H1 (cell line): ENCODE results near the gene MYH16. TPM values are rescaled to one million over a fixed set of nuclear protein-coding genes. Genes with fewer than 3 reads are reported as not detected.

Experiments used
- CTCF ChIA-PET: fragments of 300-600 bp; sonication (Branson Sonifier 250); formaldehyde crosslinking; loops from one replicate; lab custom pipeline; 2021; ENCODE audit not compliant: partially characterized antibody; lab: Charles Lee
- POLR2A ChIA-PET: fragments of 300-600 bp; sonication (Branson Sonifier 250); formaldehyde crosslinking; loops from one replicate; lab custom pipeline; 2021; ENCODE audit warnings: inconsistent platforms; ENCODE audit not compliant: partially characterized antibody; lab: Charles Lee
- DNase-seq, 2 experiments: peaks; one replicate each; pipeline versions ENCODE4 v3.0.0 to v3.0.0-alpha.2; 2010 to 2022; ENCODE audit warnings: low spot score in 2 of 2, low read depth in 1 of 2, mixed read lengths in 1 of 2
- FAIRE-seq: peaks from 2 replicates; lab custom pipeline; 2011; peaks lifted over from hg19 to GRCh38; lab: Jason Lieb, UNC
- H2AFZ ChIP-seq: 2 replicates; pipeline ENCODE4 v1.8.1; 2012; ENCODE audit warnings: low read length, inconsistent platforms
- H2AK5ac ChIP-seq: 2 replicates; pipeline ENCODE4 v1.6.1; 2013; ENCODE audit warnings: low read depth, low read length
- H2BK120ac ChIP-seq: replicated peaks from 2 replicates; pipeline ENCODE3; 2013; ENCODE audit warnings: low read depth, low read length, inconsistent platforms
- H2BK12ac ChIP-seq: 2 replicates; pipeline ENCODE4 v1.6.1; 2013; ENCODE audit warnings: low read depth, low read length
- H2BK15ac ChIP-seq: 2 replicates; pipeline ENCODE4 v1.6.1; 2013; ENCODE audit warnings: low read length
- H2BK20ac ChIP-seq: 2 replicates; pipeline ENCODE4 v1.6.1; 2013; ENCODE audit warnings: low read length
- H2BK5ac ChIP-seq: 2 replicates; pipeline ENCODE4 v1.6.1; 2013; ENCODE audit warnings: low read depth, low read length
- H3K14ac ChIP-seq: 2 replicates; pipeline ENCODE4 v1.6.1; 2013; ENCODE audit warnings: inconsistent platforms; ENCODE audit not compliant: insufficient read length
- H3K18ac ChIP-seq: 2 replicates; pipeline ENCODE4 v1.6.1; 2013; ENCODE audit warnings: low read length; ENCODE audit errors: extremely low read depth
- H3K23ac ChIP-seq: 2 replicates; pipeline ENCODE4 v1.6.1; 2013; ENCODE audit warnings: inconsistent platforms; ENCODE audit not compliant: insufficient read length
- H3K23me2 ChIP-seq: 2 replicates; pipeline ENCODE4 v1.6.1; 2013; ENCODE audit warnings: low read depth, low read length
- H3K27ac ChIP-seq: 2 replicates; pipeline ENCODE4 v1.6.1; 2011; ENCODE audit warnings: low read depth, low read length, inconsistent platforms
- H3K27me3 ChIP-seq, 4 experiments: replicated peaks in 1 of 4; 1 replicate in 1 of 4; 2 replicates in 3 of 4; pipeline versions ENCODE4 v1.6.1 to v1.8.1; 2011 to 2013; ENCODE audit warnings: low read length in 3 of 4, mild to moderate bottlenecking in 3 of 4, inconsistent platforms in 2 of 4, mixed read lengths in 2 of 4, moderate library complexity in 1 of 4; ENCODE audit not compliant: control insufficient read depth in 3 of 4, insufficient read depth in 3 of 4; ENCODE audit errors: extremely low read depth in 1 of 4
- H3K36me3 ChIP-seq, 4 experiments: 2 replicates each; pipeline versions ENCODE4 v1.6.1 to v1.8.1; 2011 to 2013; ENCODE audit warnings: mild to moderate bottlenecking in 4 of 4, low read length in 3 of 4, moderate library complexity in 2 of 4, control low read depth in 1 of 4, inconsistent platforms in 1 of 4; ENCODE audit not compliant: insufficient read depth in 4 of 4, control insufficient read depth in 2 of 4
- H3K4ac ChIP-seq: replicated peaks from 2 replicates; pipeline ENCODE3; 2013; ENCODE audit warnings: low read length, low read depth, mixed read lengths, inconsistent platforms; ENCODE audit not compliant: insufficient read length
- H3K4me1 ChIP-seq, 4 experiments: replicated peaks in 1 of 4; 1 replicate in 1 of 4; 2 replicates in 3 of 4; pipeline versions ENCODE4 v1.6.1 to v1.8.1; 2011 to 2013; ENCODE audit warnings: low read length in 3 of 4, inconsistent platforms in 2 of 4, mixed read lengths in 1 of 4; ENCODE audit not compliant: insufficient read depth in 4 of 4, control insufficient read depth in 3 of 4
- H3K4me2 ChIP-seq, 2 experiments: 2 replicates each; pipeline versions ENCODE4 v1.6.1 to v1.8.1; 2011 to 2013; ENCODE audit warnings: low read depth in 2 of 2, low read length in 2 of 2, control low read depth in 1 of 2, inconsistent platforms in 1 of 2, mild to moderate bottlenecking in 1 of 2; ENCODE audit not compliant: insufficient read depth in 1 of 2
- H3K4me3 ChIP-seq, 4 experiments: fragments of 200-600, 300-600 bp in 1 of 4; sonication (generic), shearing (Covaris generic), sonication (Bioruptor Twin) in 1 of 4; 2 replicates each; pipeline versions ENCODE4 v1.5.1 to v1.8.1; 2011 to 2016; ENCODE audit warnings: low read length in 4 of 4, low read depth in 3 of 4, control low read depth in 2 of 4, inconsistent platforms in 2 of 4, mild to moderate bottlenecking in 2 of 4, mixed read lengths in 1 of 4, moderate library complexity in 1 of 4; ENCODE audit not compliant: insufficient read depth in 2 of 4; ENCODE audit errors: extremely low read depth in 1 of 4
- H3K56ac ChIP-seq: replicated peaks from 2 replicates; pipeline ENCODE3; 2013; ENCODE audit warnings: low read depth, mild to moderate bottlenecking, mixed read lengths, low read length, inconsistent platforms; ENCODE audit not compliant: insufficient read length
- H3K79me1 ChIP-seq: 2 replicates; pipeline ENCODE4 v1.6.1; 2013; ENCODE audit warnings: low read depth, low read length, control low read depth
- H3K79me2 ChIP-seq, 2 experiments: 2 replicates each; pipeline versions ENCODE4 v1.6.1 to v1.8.1; 2012 to 2013; ENCODE audit warnings: low read length in 2 of 2, mild to moderate bottlenecking in 2 of 2, inconsistent platforms in 1 of 2; ENCODE audit not compliant: insufficient read depth in 2 of 2, control insufficient read depth in 1 of 2
- H3K9ac ChIP-seq, 4 experiments: replicated peaks in 1 of 4; 1 replicate in 1 of 4; 2 replicates in 3 of 4; pipeline versions ENCODE4 v1.6.1 to v1.8.1; 2011 to 2013; ENCODE audit warnings: low read depth in 3 of 4, low read length in 3 of 4, control low read depth in 2 of 4, mild to moderate bottlenecking in 2 of 4, moderate library complexity in 2 of 4, inconsistent platforms in 1 of 4; ENCODE audit errors: extremely low read depth in 1 of 4
- H3K9me3 ChIP-seq, 2 experiments: 2 replicates each; pipeline versions ENCODE4 v1.6.1 to v1.8.1; 2012 to 2013; ENCODE audit warnings: mild to moderate bottlenecking in 2 of 2, moderate library complexity in 2 of 2, control low read depth in 1 of 2, inconsistent platforms in 1 of 2, low read depth in 1 of 2, low read length in 1 of 2, mixed read lengths in 1 of 2; ENCODE audit not compliant: insufficient read depth in 2 of 2
- H4K20me1 ChIP-seq, 2 experiments: replicated peaks in 1 of 2; 2 replicates each; pipeline versions ENCODE3 to v1.8.1; 2011 to 2013; ENCODE audit warnings: inconsistent platforms in 2 of 2, low read length in 2 of 2, mild to moderate bottlenecking in 1 of 2; ENCODE audit not compliant: insufficient read depth in 2 of 2, control insufficient read depth in 1 of 2
- H4K5ac ChIP-seq: 2 replicates; pipeline ENCODE4 v1.6.1; 2013; ENCODE audit warnings: low read length, low read depth, mixed read lengths, inconsistent platforms; ENCODE audit not compliant: insufficient read length
- H4K8ac ChIP-seq: 2 replicates; pipeline ENCODE4 v1.8.0; 2013; ENCODE audit warnings: mild to moderate bottlenecking, moderate library complexity, low read length, inconsistent platforms; ENCODE audit not compliant: insufficient read depth; ENCODE audit errors: extremely low read depth
- H4K91ac ChIP-seq: replicated peaks from 2 replicates; pipeline ENCODE3; 2013; ENCODE audit warnings: low read length, mixed read lengths, inconsistent platforms; ENCODE audit not compliant: insufficient read length
- BACH1 ChIP-seq: IDR thresholded peaks from 2 replicates; pipeline ENCODE4 v1.6.1; 2012; ENCODE audit warnings: low read length, improper control_type of control experiment
- EP300 ChIP-seq, 2 experiments: IDR thresholded peaks; 1 replicate in 1 of 2; 2 replicates in 1 of 2; pipeline ENCODE4 v1.6.1; 2011 to 2012; ENCODE audit warnings: low read depth in 2 of 2, low read length in 2 of 2, mild to moderate bottlenecking in 2 of 2, borderline replicate concordance in 1 of 2, inconsistent platforms in 1 of 2, moderate library complexity in 1 of 2
- GTF2F1 ChIP-seq: IDR thresholded peaks from 2 replicates; pipeline ENCODE4 v1.6.1; 2012; ENCODE audit warnings: low read depth, low read length, improper control_type of control experiment, borderline replicate concordance
- JUND ChIP-seq: IDR thresholded peaks from 2 replicates; pipeline ENCODE4 v1.6.1; 2011; ENCODE audit warnings: mild to moderate bottlenecking, improper control_type of control experiment, low read length
- TBP ChIP-seq: IDR thresholded peaks from 2 replicates; pipeline ENCODE4 v1.6.1; 2011; ENCODE audit warnings: low read depth, low read length, improper control_type of control experiment
- WGBS, 2 experiments: shearing (Covaris generic) in 1 of 2; methylation state at CpG; one replicate each; pipeline versions ENCODE4 v1.1.6 to v1.1.7; 2013 to 2015; ENCODE audit warnings: low lambda C conversion rate in 2 of 2, mixed read lengths in 2 of 2, inconsistent platforms in 1 of 2, low coverage in 1 of 2, missing lambda C conversion rate in 1 of 2; ENCODE audit not compliant: insufficient replicate concordance in 2 of 2, insufficient coverage in 1 of 2, insufficient read length in 1 of 2; ENCODE audit errors: extremely low coverage in 1 of 2, missing lambda C conversion rate in 1 of 2; 5-methylcytosine and 5-hydroxymethylcytosine counted together
- polyA plus RNA-seq, 7 experiments: library from polyadenylated mRNA; depleted of rRNA in 3 of 7; stranded (reverse) in 5 of 7; unstranded in 2 of 7; fragments of >200 nt in 5 of 7; fragments of 200-250 nt in 2 of 7; gene quantifications; 1 replicate in 5 of 7; 2 replicates in 1 of 7; 4 replicates in 1 of 7; pipeline versions ENCODE4 v1.2.1 to v1.2.3, GENCODE V29; 2011 to 2013; ENCODE audit warnings: missing spikeins in 2 of 7, mixed read lengths in 2 of 7
- total RNA-seq: library from RNA; stranded (reverse); fragmentation: NEBNext Ultra II Directional; extraction: Animal tissue kit (Norgen Biotek cat#: 25700); gene quantifications from 2 replicates; pipeline ENCODE4 v1.2.1, GENCODE V29; 2021
- TF ChIP-seq, protein P1 (sequence below): IDR thresholded peaks from 2 replicates; pipeline ENCODE4 v1.6.1; 2012; ENCODE audit warnings: inconsistent platforms

MYH16 gene
- total and polyA plus RNA-seq, 2 of the 8 experiments (the other 6 are each of a cell fraction or from before 2014, with no cell fraction given): not detected

DNA sequence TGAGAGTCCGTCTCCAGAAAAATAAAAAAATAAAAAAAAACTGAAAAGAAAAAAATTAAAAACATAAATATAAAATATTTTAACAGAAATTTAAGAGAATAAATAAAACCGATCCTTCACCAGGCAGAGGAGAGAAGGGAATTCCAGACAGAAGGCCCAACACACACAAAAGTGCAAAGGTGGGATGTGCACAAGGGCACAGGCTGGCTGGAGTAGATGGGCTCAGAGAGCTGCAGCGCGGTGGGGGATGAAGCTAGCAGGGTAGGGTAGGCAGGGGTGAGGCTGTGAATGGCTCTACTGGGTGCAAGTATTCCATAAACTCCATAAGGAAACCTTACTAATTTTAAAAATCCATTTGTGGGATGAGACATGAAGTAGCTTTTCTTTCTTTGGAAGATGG, 37.4 kb downstream of the MYH16 start:
- H3K9ac ChIP-seq: no peak overlapping the region
- no peak overlapping the region for H4K8ac ChIP-seq
- H4K5ac ChIP-seq: no peak overlapping the region
- H2BK20ac ChIP-seq: no peak overlapping the region
- H3K56ac ChIP-seq: no peak overlapping the region
- no peaks in the 10 kb centered on the region for H3K27me3 ChIP-seq
- no peaks in the 10 kb centered on the region for H4K20me1 ChIP-seq
- H3K23me2 ChIP-seq: no peaks in the 10 kb centered on the region
- no peak overlapping the region for H3K4me2 ChIP-seq
- H4K91ac ChIP-seq: no peak overlapping the region
- H3K18ac ChIP-seq: no peak overlapping the region
- no peak overlapping the region for H2AFZ ChIP-seq
- H3K4me3 ChIP-seq: no peak overlapping the region
- H3K4ac ChIP-seq: no peak overlapping the region
- no peak overlapping the region for H3K14ac ChIP-seq
- no peak overlapping the region for H2AK5ac ChIP-seq
- no peak overlapping the region for H2BK12ac ChIP-seq
- TF ChIP-seq JUND (no peak), EP300 (IDR thresholded peaks at IDR 0.05; ENCODE audit: borderline replicate concordance in 1 of 2, low read depth in 2 of 2, low read length in 2 of 2) (no peak), TBP (no peak), BACH1 (no peak), GTF2F1 (no peak)
- TF ChIP-seq, protein P1, sequence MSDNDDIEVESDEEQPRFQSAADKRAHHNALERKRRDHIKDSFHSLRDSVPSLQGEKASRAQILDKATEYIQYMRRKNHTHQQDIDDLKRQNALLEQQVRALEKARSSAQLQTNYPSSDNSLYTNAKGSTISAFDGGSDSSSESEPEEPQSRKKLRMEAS: no peak
- TF ChIP-seq, all 59 proteins: peak for 0
- no peaks in the 10 kb centered on the region for H3K79me2 ChIP-seq
- H3K79me1 ChIP-seq: no peaks in the 10 kb centered on the region
- DNase-seq (no peak), FAIRE-seq (no peak)
- no peak overlapping the region for H3K23ac ChIP-seq
- H3K36me3 ChIP-seq: no peaks in the 10 kb centered on the region
- no peak overlapping the region for H2BK15ac ChIP-seq
- 0 out of 4 replicates have a peak, but pooled peaks cover 0 to 3% of the 10 kb centered on the region in 2 experiments for H3K9me3 ChIP-seq
- WGBS, 2 experiments: 94% methylated on average over 4 of the region's 4 CpGs; no CpG with 5 or more reads in 1 of the 2 experiments
- ChIA-PET CTCF (interaction anchor here (0.9 to 8.4 kb wide), 8 partner anchors 14 to 311 kb away, joined by 3 to 87 read pairs (median 4); partner anchors contain the start of gene ARPC1A), POLR2A (interaction anchor here (0.9 to 1.4 kb wide), 2 partner anchors 16 to 320 kb away, joined by 3 read pairs; partner anchors contain the start of gene ARPC1A)
- no peak overlapping the region for H2BK120ac ChIP-seq
- H3K4me1 ChIP-seq: no peaks in the 10 kb centered on the region
- H2BK5ac ChIP-seq: no peak overlapping the region
- no peak overlapping the region for H3K27ac ChIP-seq
